HG03139 (cell line): ENCODE measurements around the gene FBXL12.
"Not testable (repeated sequence)": the region's sequence is repeated elsewhere in the genome, so short reads cannot be mapped to it uniquely, and the experiment has no call there.

Source experiments
- ATAC-seq: cut with Tn5 transposase; IDR thresholded peaks from one replicate; pipeline ENCODE4 v1.9.1; 2021; ENCODE audit not compliant: unreplicated experiment

Gene FBXL12

GRCh38 chr19:9818734-9819595 is at the start of gene FBXL12:
Gene FBXL12 (minus strand): TSS chr19:9819079. CDS start chr19:9818813, 266 bp downstream.
- peak; percentile 78 for ATAC-seq

GRCh38 chr19:9865732-9866501 is 47.0 kb upstream of the FBXL12 start:
- ATAC-seq: no peak

- no peak for ATAC-seq
Observed at GRCh38 chr19:9863759-9864158, 44.9 kb upstream of the FBXL12 start.

GRCh38 chr19:9862938-9863337 is 44.1 kb upstream of the FBXL12 start:
- no peak for ATAC-seq

GRCh38 chr19:9861503-9861902 is 42.6 kb upstream of the FBXL12 start:
- ATAC-seq: no peak

GRCh38 chr19:9860407-9860806 is 41.5 kb upstream of the FBXL12 start:
- no peak for ATAC-seq

GRCh38 chr19:9858766-9859165 is 39.9 kb upstream of the FBXL12 start:
- no peak for ATAC-seq

GRCh38 chr19:9857920-9858746 is 39.3 kb upstream of the FBXL12 start:
- ATAC-seq: no peak

GRCh38 chr19:9857076-9857721 is 38.3 kb upstream of the FBXL12 start:
- ATAC-seq: no peak

- ATAC-seq: no peak
Observed at GRCh38 chr19:9856609-9857008, 37.7 kb upstream of the FBXL12 start.

- no peak for ATAC-seq
Observed at GRCh38 chr19:9854282-9854846, 35.5 kb upstream of the FBXL12 start.

GRCh38 chr19:9850235-9850959 is 31.5 kb upstream of the FBXL12 start:
- no peak for ATAC-seq

- ATAC-seq: no peak
Observed at GRCh38 chr19:9849791-9850190, 30.9 kb upstream of the FBXL12 start.

- ATAC-seq: no peak
Observed at GRCh38 chr19:9848762-9849161, 29.9 kb upstream of the FBXL12 start.

- no peak for ATAC-seq
Observed at GRCh38 chr19:9848060-9848459, 29.2 kb upstream of the FBXL12 start.

- no peak for ATAC-seq
Observed at GRCh38 chr19:9847087-9847671, 28.3 kb upstream of the FBXL12 start.

- not testable (repeated sequence) for ATAC-seq
Observed at GRCh38 chr19:9843626-9844273, 24.9 kb upstream of the FBXL12 start.

- no peak for ATAC-seq
Observed at GRCh38 chr19:9842834-9843625, 24.2 kb upstream of the FBXL12 start.
